Liver (tissue), 9 donors: ENCODE data around the gene WDR59. TPM values are rescaled to one million over a fixed set of nuclear protein-coding genes. Genes with fewer than 3 reads are reported as not detected.

Source experiments
- DNase-seq: peaks from one replicate; pipeline ENCODE4 v3.0.0-alpha.2; 2017; ENCODE audit warnings: low spot score
- H3K27ac ChIP-seq, 2 donors: one replicate each; pipeline ENCODE4 v1.7.0; 2013; ENCODE audit warnings: inconsistent platforms in 2 of 2, low read length in 2 of 2, control low read depth in 1 of 2, low read depth in 1 of 2, mild to moderate bottlenecking in 1 of 2
- H3K27me3 ChIP-seq, 4 donors: one replicate each; pipeline versions ENCODE4 v1.6.1 to v1.7.0; 2013; ENCODE audit warnings: low read length in 3 of 4, inconsistent platforms in 1 of 4, mild to moderate bottlenecking in 1 of 4, moderate library complexity in 1 of 4; ENCODE audit not compliant: control insufficient read depth in 4 of 4, insufficient read depth in 4 of 4
- H3K36me3 ChIP-seq, 4 donors: one replicate each; pipeline versions ENCODE4 v1.6.1 to v1.7.0; 2013; ENCODE audit warnings: low read length in 3 of 4, mild to moderate bottlenecking in 3 of 4, low read depth in 1 of 4, moderate library complexity in 1 of 4; ENCODE audit not compliant: control insufficient read depth in 4 of 4, insufficient read depth in 3 of 4
- H3K4me1 ChIP-seq, 4 donors: one replicate each; pipeline versions ENCODE4 v1.6.1 to v1.7.0; 2013; ENCODE audit warnings: low read length in 3 of 4, mild to moderate bottlenecking in 3 of 4, moderate library complexity in 1 of 4; ENCODE audit not compliant: control insufficient read depth in 4 of 4, insufficient read depth in 4 of 4
- H3K4me3 ChIP-seq, 3 donors: one replicate each; pipeline versions ENCODE4 v1.6.1 to v1.7.0; 2013; ENCODE audit warnings: low read length in 3 of 3, control low read depth in 1 of 3, low read depth in 1 of 3, mild to moderate bottlenecking in 1 of 3
- H3K9ac ChIP-seq, 2 donors: one replicate each; pipeline ENCODE4 v1.7.0; 2013; ENCODE audit warnings: low read length in 2 of 2, mild to moderate bottlenecking in 2 of 2, moderate library complexity in 2 of 2, control low read depth in 1 of 2, low read depth in 1 of 2
- H3K9me3 ChIP-seq, 4 donors: one replicate each; pipeline versions ENCODE4 v1.6.1 to v1.7.0; 2013; ENCODE audit warnings: low read length in 3 of 4; ENCODE audit not compliant: control insufficient read depth in 4 of 4
- CTCF ChIP-seq: fragments of 150-350 bp; IDR thresholded peaks from 2 replicates; pipeline ENCODE4 v1.5.1; 2017; ENCODE audit warnings: improper control_type of control experiment, low read depth, low read length; ENCODE audit not compliant: missing input control
- EGR1 ChIP-seq, 2 donors: IDR thresholded peaks; 2 replicates each; pipeline ENCODE4 v1.6.1; 2016 to 2018; ENCODE audit warnings: antibody characterized with exemption in 2 of 2, low read depth in 2 of 2
- FOXA1 ChIP-seq: IDR thresholded peaks from 2 replicates; pipeline ENCODE4 v1.6.1; 2016; ENCODE audit warnings: antibody characterized with exemption
- FOXA2 ChIP-seq: IDR thresholded peaks from 2 replicates; pipeline ENCODE4 v1.6.1; 2016; ENCODE audit warnings: antibody characterized with exemption
- GABPA ChIP-seq, 2 donors: IDR thresholded peaks in 1 of 2; conservative IDR thresholded peaks in 1 of 2; 2 replicates each; pipeline ENCODE4 v1.6.1; 2016; ENCODE audit warnings: antibody characterized with exemption in 2 of 2, mild to moderate bottlenecking in 1 of 2, moderate library complexity in 1 of 2
- HNF4A ChIP-seq, 2 donors: conservative IDR thresholded peaks; 2 replicates each; pipeline ENCODE4 v1.6.1; 2016; ENCODE audit warnings: antibody characterized with exemption in 2 of 2, mild to moderate bottlenecking in 2 of 2
- HNF4G ChIP-seq: IDR thresholded peaks from 2 replicates; pipeline ENCODE4 v1.6.1; 2016; ENCODE audit warnings: antibody characterized with exemption
- JUND ChIP-seq, 2 donors: IDR thresholded peaks; 2 replicates each; pipeline ENCODE4 v1.6.1; 2016; ENCODE audit warnings: antibody characterized with exemption in 2 of 2
- NR2F2 ChIP-seq: IDR thresholded peaks from 2 replicates; pipeline ENCODE4 v1.6.1; 2016; ENCODE audit warnings: antibody characterized with exemption
- RAD21 ChIP-seq, 2 donors: IDR thresholded peaks; 2 replicates each; pipeline ENCODE4 v1.6.1; 2016; ENCODE audit warnings: antibody characterized with exemption in 2 of 2, mild to moderate bottlenecking in 2 of 2
- REST ChIP-seq: IDR thresholded peaks from 2 replicates; pipeline ENCODE4 v1.6.1; 2016; ENCODE audit warnings: antibody characterized with exemption, mild to moderate bottlenecking
- RXRA ChIP-seq, 2 donors: IDR thresholded peaks; 2 replicates each; pipeline ENCODE4 v1.6.1; 2017 to 2018; ENCODE audit warnings: antibody characterized with exemption in 2 of 2, mild to moderate bottlenecking in 1 of 2
- SP1 ChIP-seq: IDR thresholded peaks from 2 replicates; pipeline ENCODE4 v1.6.1; 2018; ENCODE audit warnings: antibody characterized with exemption, mild to moderate bottlenecking
- TAF1 ChIP-seq: conservative IDR thresholded peaks from 2 replicates; pipeline ENCODE4 v1.6.1; 2016; ENCODE audit warnings: antibody characterized with exemption, mild to moderate bottlenecking
- YY1 ChIP-seq: IDR thresholded peaks from 2 replicates; pipeline ENCODE4 v1.6.1; 2016; ENCODE audit warnings: antibody characterized with exemption, mild to moderate bottlenecking
- WGBS: extraction: QIAGEN DNeasy Blood & Tissue Kit; methylation state at CpG from one replicate; pipeline ENCODE4 v1.1.7; 2013; 5-methylcytosine and 5-hydroxymethylcytosine counted together
- polyA plus RNA-seq, 2 donors: library from polyadenylated mRNA; stranded (reverse) in 1 of 2; unstranded in 1 of 2; fragments of 200-250 nt in 1 of 2; fragments of >200 nt in 1 of 2; fragmentation: Nextera tagmentation in 1 of 2; extraction: Ambion mirVana in 1 of 2; gene quantifications; one replicate each; pipeline versions ENCODE4 v1.2.1 to v1.2.3, GENCODE V29; 2013 to 2015
- total RNA-seq, 2 donors: library from RNA; depleted of rRNA; stranded (reverse); fragments of >200 nt; gene quantifications; one replicate each; pipeline ENCODE4 v1.2.3, GENCODE V29; 2014
- TF ChIP-seq, protein P1 (sequence below): IDR thresholded peaks from 2 replicates; pipeline ENCODE4 v1.6.1; 2016; ENCODE audit warnings: antibody characterized with exemption
- TF ChIP-seq, protein P2 (sequence below): IDR thresholded peaks from 2 replicates; pipeline ENCODE4 v1.6.1; 2016; ENCODE audit warnings: antibody characterized with exemption
- TF ChIP-seq, protein P3 (sequence below): IDR thresholded peaks from 2 replicates; pipeline ENCODE4 v1.6.1; 2016; ENCODE audit warnings: antibody characterized with exemption
- donor health status: healthy.
- donor health status: healthy.
- donor health status: healthy.
- donor health status: healthy.
- donor health status: healthy.

WDR59 gene
- total and polyA plus RNA-seq, 4 donors = 14.1 to 30.3 (median 23.7) TPM

DNA sequence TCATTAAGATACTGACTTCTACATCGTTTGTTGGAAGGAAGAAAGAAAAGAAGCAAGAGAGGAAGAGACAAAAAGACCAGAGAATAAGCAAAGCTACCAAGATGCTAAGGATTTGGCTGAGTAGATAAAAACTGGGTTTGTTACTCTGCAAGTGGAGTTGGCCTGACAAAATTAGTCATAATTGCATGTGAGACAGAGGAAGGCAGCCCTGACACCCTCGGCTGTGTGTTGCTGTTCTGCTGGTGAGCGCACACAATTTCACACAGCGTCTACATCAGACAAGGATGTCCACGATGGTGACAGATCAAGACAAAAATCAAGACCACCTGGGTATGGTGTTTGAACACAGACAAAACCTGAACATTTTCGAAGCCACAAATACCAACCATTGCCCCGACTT is 134.9 kb downstream of the WDR59 start:
- H3K27me3 ChIP-seq = no peaks in the 10 kb centered on the region
- no peak for DNase-seq
- WGBS = 74% methylated on average over 7 of the region's 7 CpGs
- no peak overlapping the region for H3K27ac ChIP-seq
- no peaks in the 10 kb centered on the region for H3K36me3 ChIP-seq
- no peaks in the 10 kb centered on the region for H3K9me3 ChIP-seq
- no peak overlapping the region for H3K9ac ChIP-seq
- TF ChIP-seq TAF1 (no peak), REST (no peak), SP1 (no peak), NR2F2 (no peak), CTCF (no peak), JUND (IDR thresholded peaks at IDR 0.05) (no peak), RXRA (IDR thresholded peaks at IDR 0.05) (no peak)
- TF ChIP-seq, protein P1, sequence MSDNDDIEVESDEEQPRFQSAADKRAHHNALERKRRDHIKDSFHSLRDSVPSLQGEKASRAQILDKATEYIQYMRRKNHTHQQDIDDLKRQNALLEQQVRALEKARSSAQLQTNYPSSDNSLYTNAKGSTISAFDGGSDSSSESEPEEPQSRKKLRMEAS = no peak
- TF ChIP-seq, protein P2, sequence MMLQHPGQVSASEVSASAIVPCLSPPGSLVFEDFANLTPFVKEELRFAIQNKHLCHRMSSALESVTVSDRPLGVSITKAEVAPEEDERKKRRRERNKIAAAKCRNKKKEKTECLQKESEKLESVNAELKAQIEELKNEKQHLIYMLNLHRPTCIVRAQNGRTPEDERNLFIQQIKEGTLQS = no peak
- no peak overlapping the region for H3K4me3 ChIP-seq
- H3K4me1 ChIP-seq = no peaks in the 10 kb centered on the region

- no peaks in the 10 kb centered on the region for H3K9me3 ChIP-seq
- H3K27me3 ChIP-seq = no peaks in the 10 kb centered on the region
- DNase-seq = no peak
- H3K36me3 ChIP-seq = no peaks in the 10 kb centered on the region
- H3K9ac ChIP-seq = no peak overlapping the region
- 97% methylated on average over 1 of the region's 1 CpG for WGBS
- no peak overlapping the region for H3K4me3 ChIP-seq
- no peak overlapping the region for H3K27ac ChIP-seq
- H3K4me1 ChIP-seq = no peaks in the 10 kb centered on the region
- TF ChIP-seq HNF4G = no peak
- TF ChIP-seq SP1 = no peak
- TF ChIP-seq, protein P1 = no peak
- no peak for TF ChIP-seq HNF4A (conservative IDR thresholded peaks at IDR 0.05)
- no peak for TF ChIP-seq GABPA (IDR thresholded peaks at IDR 0.05 in 1 of 2, conservative IDR thresholded peaks at IDR 0.05 in 1 of 2)
- no peak for TF ChIP-seq FOXA1
- no peak for TF ChIP-seq RAD21 (IDR thresholded peaks at IDR 0.05)
- no peak for TF ChIP-seq FOXA2
- no peak for TF ChIP-seq EGR1 (IDR thresholded peaks at IDR 0.05; ENCODE audit: low read depth in 2 of 2)
- no peak for TF ChIP-seq YY1
- TF ChIP-seq, protein P3, sequence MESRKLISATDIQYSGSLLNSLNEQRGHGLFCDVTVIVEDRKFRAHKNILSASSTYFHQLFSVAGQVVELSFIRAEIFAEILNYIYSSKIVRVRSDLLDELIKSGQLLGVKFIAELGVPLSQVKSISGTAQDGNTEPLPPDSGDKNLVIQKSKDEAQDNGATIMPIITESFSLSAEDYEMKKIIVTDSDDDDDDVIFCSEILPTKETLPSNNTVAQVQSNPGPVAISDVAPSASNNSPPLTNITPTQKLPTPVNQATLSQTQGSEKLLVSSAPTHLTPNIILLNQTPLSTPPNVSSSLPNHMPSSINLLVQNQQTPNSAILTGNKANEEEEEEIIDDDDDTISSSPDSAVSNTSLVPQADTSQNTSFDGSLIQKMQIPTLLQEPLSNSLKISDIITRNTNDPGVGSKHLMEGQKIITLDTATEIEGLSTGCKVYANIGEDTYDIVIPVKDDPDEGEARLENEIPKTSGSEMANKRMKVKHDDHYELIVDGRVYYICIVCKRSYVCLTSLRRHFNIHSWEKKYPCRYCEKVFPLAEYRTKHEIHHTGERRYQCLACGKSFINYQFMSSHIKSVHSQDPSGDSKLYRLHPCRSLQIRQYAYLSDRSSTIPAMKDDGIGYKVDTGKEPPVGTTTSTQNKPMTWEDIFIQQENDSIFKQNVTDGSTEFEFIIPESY = no peak
- no peak for TF ChIP-seq RXRA (IDR thresholded peaks at IDR 0.05)
- TF ChIP-seq JUND (IDR thresholded peaks at IDR 0.05) = no peak
- TF ChIP-seq CTCF = no peak
- no peak for TF ChIP-seq REST
- TF ChIP-seq, protein P2 = no peak
Observed at GRCh38 chr16:74847202-74847601, 137.7 kb downstream of the WDR59 start.
